ENCODE data around the gene LENG8. TPM values are rescaled to one million over a fixed set of nuclear protein-coding genes. Genes with fewer than 3 reads are reported as not detected.
A peak's percentile ranks its signal among the peaks of the same experiment; 100 is the strongest.
"Not testable (repeated sequence)": the region's sequence is repeated elsewhere in the genome, so short reads cannot be mapped to it uniquely, and the experiment has no call there.

Gene LENG8
- total RNA-seq, 2 donors from 2014 or later = 205 to 292 TPM

GRCh38 chr19:54478677-54479266, 29.8 kb downstream of the LENG8 start:
- DNase-seq (ENCODE audit: low spot score) (no peak), ATAC-seq (peak; percentile 52 to 64)
- no peak overlapping the region for H3K4me3 Mint-ChIP-seq
- no peaks in the 10 kb centered on the region for H3K36me3 Mint-ChIP-seq
- no peaks in the 10 kb centered on the region for H3K9me3 Mint-ChIP-seq
- peak overlapping the region in 1 of 2 donors; percentile 54 for H3K27ac Mint-ChIP-seq
- H3K4me1 Mint-ChIP-seq (ENCODE audit: low read depth in 2 of 2) = peaks cover 39 to 42% of the 10 kb centered on the region in 2 donors
- H3K27me3 Mint-ChIP-seq = peaks cover 16 to 38% of the 10 kb centered on the region in 2 donors

DNA sequence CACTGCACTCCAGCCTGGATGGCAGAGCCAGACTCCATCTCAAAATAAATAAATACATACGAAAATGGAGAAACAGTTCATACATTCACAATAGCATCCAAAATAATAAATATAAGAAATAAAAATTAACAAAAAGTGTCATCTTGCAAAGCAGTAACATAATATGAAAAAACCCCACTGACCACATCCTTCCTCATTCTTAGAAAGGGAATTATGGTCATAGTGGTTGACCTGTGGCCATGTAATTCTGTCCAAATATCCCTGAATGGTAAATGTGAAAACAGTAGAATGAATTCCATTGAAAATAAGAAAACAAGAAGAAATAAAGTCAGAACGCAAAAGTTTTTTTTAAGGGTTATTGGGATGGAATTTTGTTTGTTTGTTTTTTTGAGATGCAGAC, 31.1 kb downstream of the LENG8 start:
- peak overlapping the region; percentile 37 for H3K4me3 Mint-ChIP-seq
- peaks cover 23 to 38% of the 10 kb centered on the region in 2 donors for H3K27me3 Mint-ChIP-seq
- H3K27ac Mint-ChIP-seq = peak overlapping the region; percentile 25 to 54
- DNase-seq (ENCODE audit: low spot score) (no peak), ATAC-seq (no peak)
- H3K9me3 Mint-ChIP-seq = no peaks in the 10 kb centered on the region
- H3K36me3 Mint-ChIP-seq = no peaks in the 10 kb centered on the region
- peaks cover 47 to 51% of the 10 kb centered on the region in 2 donors for H3K4me1 Mint-ChIP-seq (ENCODE audit: low read depth in 2 of 2)

- H3K27me3 Mint-ChIP-seq = peaks cover 22 to 45% of the 10 kb centered on the region in 2 donors
- H3K4me3 Mint-ChIP-seq = peak overlapping the region; percentile 51
- ATAC-seq (peak; percentile 57 to 77), DNase-seq (ENCODE audit: low spot score) (no peak)
- H3K27ac Mint-ChIP-seq = peak overlapping the region in 1 of 2 donors; percentile 10
- no peaks in the 10 kb centered on the region for H3K36me3 Mint-ChIP-seq
- no peaks in the 10 kb centered on the region for H3K9me3 Mint-ChIP-seq
- H3K4me1 Mint-ChIP-seq (ENCODE audit: low read depth in 2 of 2) = peaks cover 54 to 58% of the 10 kb centered on the region in 2 donors
These were observed 32.4 kb downstream of the LENG8 start for GRCh38 chr19:54481326-54481930.

DNA sequence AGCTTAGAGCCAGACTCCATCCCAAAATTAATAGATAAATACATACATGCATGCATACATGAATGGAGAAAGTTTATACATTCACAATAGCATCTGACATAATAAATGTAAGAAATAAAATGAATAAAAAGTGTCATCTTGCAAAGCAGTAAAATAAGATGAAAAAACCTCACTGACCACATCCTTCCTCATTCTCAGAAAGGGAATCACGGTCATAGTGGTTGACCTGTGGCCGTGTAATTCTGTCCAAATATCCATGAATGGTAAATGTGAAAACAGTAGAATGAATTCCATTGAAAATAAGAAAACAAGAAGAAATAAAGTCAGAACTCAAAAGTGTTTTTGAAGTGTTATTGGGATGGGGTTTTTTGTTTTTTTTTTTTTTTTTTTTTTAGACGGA, 33.9 kb downstream of the LENG8 start:
- H3K27ac Mint-ChIP-seq = peak overlapping the region; percentile 43 to 73

GRCh38 chr19:54484451-54484850, 35.5 kb downstream of the LENG8 start:
- peak overlapping the region; percentile 16 for H3K4me3 Mint-ChIP-seq

More for the DNA sequence above, 33.9 kb downstream of the LENG8 start:
- Mint-ChIP-seq H3K4me3 (peak overlapping the region; percentile 69), H3K4me1 (ENCODE audit: low read depth in 2 of 2) (peaks cover 50 to 58% of the 10 kb centered on the region in 2 donors), H3K27me3 (peaks cover 17 to 36% of the 10 kb centered on the region in 2 donors), H3K9me3 (no peaks in the 10 kb centered on the region), H3K36me3 (no peaks in the 10 kb centered on the region)
- ATAC-seq (peak; percentile 58 to 63), DNase-seq (ENCODE audit: low spot score) (no peak)

DNA sequence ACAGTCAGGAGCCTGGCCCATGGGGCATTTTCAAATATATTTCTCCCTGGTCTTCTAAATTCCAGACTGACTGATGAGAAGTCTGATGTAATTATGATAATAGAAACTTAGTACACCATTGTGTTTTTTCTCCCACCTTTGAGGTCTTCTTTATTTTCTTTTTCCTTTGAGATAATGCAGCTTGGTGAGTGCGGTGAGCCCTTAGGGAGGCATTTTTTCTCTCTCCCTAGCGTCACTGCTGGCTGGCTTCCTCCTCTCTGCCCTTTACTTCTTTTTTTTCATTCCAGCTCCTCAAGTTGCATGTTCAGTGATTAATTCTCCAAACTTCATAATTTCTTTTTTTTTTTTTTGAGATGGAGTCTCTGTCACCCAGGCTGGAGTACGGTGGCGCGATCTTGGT, 36.9 kb downstream of the LENG8 start:
- no peaks in the 10 kb centered on the region for H3K36me3 Mint-ChIP-seq
- peaks cover 32 to 44% of the 10 kb centered on the region in 2 donors for H3K4me1 Mint-ChIP-seq (ENCODE audit: low read depth in 2 of 2)
- peaks cover 18 to 32% of the 10 kb centered on the region in 2 donors for H3K27me3 Mint-ChIP-seq
- peak overlapping the region; percentile 27 to 58 for H3K27ac Mint-ChIP-seq
- DNase-seq (ENCODE audit: low spot score) = no peak
- ATAC-seq = no peak
- H3K9me3 Mint-ChIP-seq = no peaks in the 10 kb centered on the region
- H3K4me3 Mint-ChIP-seq = peak overlapping the region; percentile 52

More at GRCh38 chr19:54484451-54484850, 35.5 kb downstream of the LENG8 start:
- no peak for ATAC-seq
- H3K4me1 Mint-ChIP-seq (ENCODE audit: low read depth in 2 of 2) = peaks cover 42 to 51% of the 10 kb centered on the region in 2 donors
- no peak overlapping the region for H3K27ac Mint-ChIP-seq
- peaks cover 9 to 32% of the 10 kb centered on the region in 2 donors for H3K27me3 Mint-ChIP-seq
- no peaks in the 10 kb centered on the region for H3K9me3 Mint-ChIP-seq
- no peak for DNase-seq (ENCODE audit: low spot score)
- H3K36me3 Mint-ChIP-seq = no peaks in the 10 kb centered on the region

DNA sequence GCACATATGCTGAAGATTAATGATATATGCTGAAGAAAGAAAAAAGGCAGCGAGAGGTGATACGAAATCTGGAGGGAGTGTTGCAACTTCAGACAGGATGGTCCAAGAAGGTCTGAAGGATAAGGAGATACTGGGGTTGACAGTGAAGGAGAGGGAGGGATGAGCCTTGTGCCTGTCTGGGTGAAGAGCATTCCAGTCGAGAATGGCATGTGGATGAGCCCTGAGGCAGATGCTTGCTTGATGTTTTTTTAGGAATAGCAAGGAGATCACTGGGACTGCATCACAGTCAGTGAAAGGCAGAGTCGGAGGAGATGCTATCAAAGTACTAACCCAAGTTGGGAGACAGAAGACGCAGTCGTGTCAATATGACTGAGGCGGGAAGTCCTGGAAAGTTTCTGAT, 40.3 kb downstream of the LENG8 start:
- Mint-ChIP-seq H3K4me3 (no peak overlapping the region), H3K27me3 (peaks cover 16 to 34% of the 10 kb centered on the region in 2 donors), H3K36me3 (no peaks in the 10 kb centered on the region), H3K9me3 (no peaks in the 10 kb centered on the region), H3K4me1 (ENCODE audit: low read depth in 2 of 2) (peaks cover 12 to 21% of the 10 kb centered on the region in 2 donors), H3K27ac (no peak overlapping the region)
- ATAC-seq (no peak), DNase-seq (ENCODE audit: low spot score) (no peak)

DNA sequence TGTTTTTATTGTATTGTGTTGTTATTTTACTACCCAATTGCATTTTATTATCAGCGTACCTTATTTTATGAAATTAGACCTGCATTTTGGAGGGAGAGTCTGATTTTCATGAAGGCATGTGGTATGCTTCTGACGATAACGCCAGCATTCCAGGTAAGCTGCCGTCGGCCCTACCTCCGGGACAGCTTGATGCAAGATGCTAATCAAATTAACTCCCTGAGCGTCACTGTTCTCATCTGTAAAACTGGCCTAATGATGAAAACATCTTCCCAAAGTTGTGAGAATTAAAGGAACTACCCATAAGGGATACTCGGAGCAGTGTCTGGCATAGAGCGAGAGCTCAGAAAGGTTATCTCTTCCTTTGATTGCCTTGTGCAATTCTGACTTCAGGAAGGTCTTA, 40.8 kb downstream of the LENG8 start:
- no peak overlapping the region for H3K27ac Mint-ChIP-seq
- ATAC-seq (no peak), DNase-seq (ENCODE audit: low spot score) (no peak)
- peaks cover 11 to 19% of the 10 kb centered on the region in 2 donors for H3K4me1 Mint-ChIP-seq (ENCODE audit: low read depth in 2 of 2)
- peaks cover 17 to 32% of the 10 kb centered on the region in 2 donors for H3K27me3 Mint-ChIP-seq
- no peaks in the 10 kb centered on the region for H3K9me3 Mint-ChIP-seq
- H3K4me3 Mint-ChIP-seq = no peak overlapping the region
- H3K36me3 Mint-ChIP-seq = no peaks in the 10 kb centered on the region

DNA sequence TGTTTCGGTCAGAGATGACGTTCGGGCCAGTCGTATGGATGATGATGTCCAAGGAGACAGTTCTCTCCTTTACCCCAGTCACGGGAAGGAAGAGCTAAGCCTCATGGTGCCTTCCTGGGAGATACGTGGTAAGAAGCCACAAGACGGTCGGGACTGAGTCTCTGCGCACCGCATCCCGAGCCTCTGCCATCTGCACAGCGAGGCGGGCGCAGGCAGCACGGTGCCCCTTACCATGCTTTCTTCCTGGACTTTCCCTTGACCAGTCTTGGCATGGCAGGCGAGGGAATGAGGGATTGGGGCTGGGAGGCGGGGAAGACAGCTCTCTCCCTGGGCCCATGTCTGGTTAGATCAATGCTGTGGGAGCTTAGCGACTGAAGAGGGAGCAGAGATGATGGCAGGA, 43.6 kb downstream of the LENG8 start:
- H3K4me1 Mint-ChIP-seq (ENCODE audit: low read depth in 2 of 2) = peaks cover 13 to 28% of the 10 kb centered on the region in 2 donors
- H3K36me3 Mint-ChIP-seq = no peaks in the 10 kb centered on the region
- ATAC-seq = no peak
- H3K27me3 Mint-ChIP-seq = peaks cover 31% of the 10 kb centered on the region in 2 donors
- no peaks in the 10 kb centered on the region for H3K9me3 Mint-ChIP-seq
- peak overlapping the region in 1 of 2 donors; percentile 18 for H3K27ac Mint-ChIP-seq
- no peak for DNase-seq (ENCODE audit: low spot score)
- no peak overlapping the region for H3K4me3 Mint-ChIP-seq

GRCh38 chr19:54493056-54493455, 44.1 kb downstream of the LENG8 start:
- Mint-ChIP-seq H3K4me1 (ENCODE audit: low read depth in 2 of 2) (peaks cover 17 to 33% of the 10 kb centered on the region in 2 donors), H3K27ac (peak overlapping the region in 1 of 2 donors; percentile 18), H3K27me3 (peaks cover 31 to 34% of the 10 kb centered on the region in 2 donors)
- not testable (repeated sequence) for DNase-seq (ENCODE audit: low spot score); H3K4me3 Mint-ChIP-seq; H3K9me3 Mint-ChIP-seq; H3K36me3 Mint-ChIP-seq; ATAC-seq

GRCh38 chr19:54493967-54494585, 45.1 kb downstream of the LENG8 start:
- Mint-ChIP-seq H3K36me3 (no peaks in the 10 kb centered on the region), H3K27ac (no peak overlapping the region), H3K9me3 (no peaks in the 10 kb centered on the region), H3K27me3 (peaks cover 31 to 34% of the 10 kb centered on the region in 2 donors), H3K4me1 (ENCODE audit: low read depth in 2 of 2) (peaks cover 19 to 35% of the 10 kb centered on the region in 2 donors), H3K4me3 (no peak overlapping the region)
- ATAC-seq = no peak
- DNase-seq (ENCODE audit: low spot score) = no peak

DNA sequence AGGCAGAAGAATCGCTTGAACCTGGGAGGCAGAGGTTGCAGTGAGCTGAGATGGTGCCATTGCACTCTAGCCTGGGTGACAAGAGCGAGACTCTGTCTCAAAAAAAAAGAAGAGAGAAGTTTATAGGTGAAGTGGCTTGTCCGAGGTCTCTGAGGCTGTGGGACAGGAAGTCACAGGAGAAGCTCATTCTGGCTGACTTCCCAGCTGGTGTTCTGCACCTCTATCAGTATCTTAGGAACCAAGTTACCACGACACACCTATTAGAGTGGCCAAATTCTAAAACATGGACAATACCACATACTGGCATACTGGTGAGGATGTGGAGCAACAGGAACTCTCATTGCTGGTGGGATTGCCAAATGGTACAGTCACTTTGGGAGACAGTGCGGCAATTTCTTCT, 46.3 kb downstream of the LENG8 start:
- not testable (repeated sequence) for ATAC-seq; H3K27ac Mint-ChIP-seq; H3K9me3 Mint-ChIP-seq; H3K4me3 Mint-ChIP-seq; DNase-seq (ENCODE audit: low spot score); H3K36me3 Mint-ChIP-seq
- Mint-ChIP-seq H3K4me1 (ENCODE audit: low read depth in 2 of 2) (peaks cover 23 to 37% of the 10 kb centered on the region in 2 donors), H3K27me3 (peaks cover 27 to 33% of the 10 kb centered on the region in 2 donors)

DNA sequence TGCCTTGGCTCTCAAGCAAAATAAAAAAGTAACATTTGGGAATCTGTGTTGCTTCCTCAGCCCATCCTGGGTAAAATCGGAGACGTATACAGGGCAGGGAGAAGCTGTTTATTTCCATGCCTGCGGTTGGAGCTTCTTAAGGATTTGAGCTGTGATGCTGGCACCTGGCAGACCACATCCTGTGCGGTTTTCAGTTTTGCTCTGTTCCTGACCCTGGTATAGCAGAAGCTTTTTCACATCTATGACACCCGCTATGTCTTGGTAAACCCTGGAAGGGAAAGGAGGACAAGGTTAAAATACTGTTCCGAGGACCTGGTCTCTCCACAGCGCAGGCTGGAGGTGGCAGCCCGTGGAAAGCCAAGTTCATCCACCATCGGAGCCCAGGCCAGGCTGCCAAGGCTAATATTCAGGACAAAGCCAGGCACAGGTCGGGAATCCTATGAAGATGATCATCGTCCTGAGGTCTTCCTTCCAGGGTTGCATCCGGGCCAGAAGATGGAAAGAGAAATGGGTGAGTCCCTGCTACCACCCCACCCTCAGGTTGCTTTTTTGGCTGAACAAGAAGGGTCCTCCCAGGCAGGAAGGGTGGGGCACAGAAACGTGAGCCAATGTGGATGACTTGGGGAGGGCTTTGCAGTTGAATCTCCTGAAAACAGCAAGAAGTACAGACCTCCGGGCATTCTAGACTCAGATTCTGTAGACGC, 48.9 kb downstream of the LENG8 start:
- ATAC-seq = peak; percentile 79
- peak overlapping the region; percentile 67 for H3K4me3 Mint-ChIP-seq
- not testable (repeated sequence) for H3K36me3 Mint-ChIP-seq; H3K27ac Mint-ChIP-seq; H3K9me3 Mint-ChIP-seq; DNase-seq (ENCODE audit: low spot score)
- peaks cover 17 to 22% of the 10 kb centered on the region in 2 donors for H3K27me3 Mint-ChIP-seq
- peaks cover 27 to 35% of the 10 kb centered on the region in 2 donors for H3K4me1 Mint-ChIP-seq (ENCODE audit: low read depth in 2 of 2)

All from natural killer cell treated with Interleukin-12 subunit alpha and Interleukin-12 subunit beta and Interleukin-15 and Interleukin-18, amount 100 ng/mL, for 72 hours (primary cell).